Bronchial epithelial cell (primary cell): ENCODE results near the gene ANKRD34C. TPM values are rescaled to one million over a fixed set of nuclear protein-coding genes. Genes with fewer than 3 reads are reported as not detected.

Source experiments
- DNase-seq: peaks from one replicate; pipeline ENCODE4 v3.0.0-alpha.2; 2010; ENCODE audit warnings: low read depth
- FAIRE-seq: peaks from 2 replicates; lab custom pipeline; 2011; peaks lifted over from hg19 to GRCh38; lab: Jason Lieb, UNC
- H3K27me3 ChIP-seq: 2 replicates; pipeline ENCODE4 v1.5.1; 2011; ENCODE audit warnings: low read length; ENCODE audit not compliant: control insufficient read depth, insufficient read depth
- H3K36me3 ChIP-seq: 2 replicates; pipeline ENCODE4 v1.5.1; 2011; ENCODE audit warnings: low read length; ENCODE audit not compliant: control insufficient read depth, insufficient read depth
- H3K4me3 ChIP-seq: 2 replicates; pipeline ENCODE4 v1.5.1; 2011; ENCODE audit warnings: mild to moderate bottlenecking, low read depth, low read length, control low read depth
- CTCF ChIP-seq: IDR thresholded peaks from 2 replicates; pipeline ENCODE4 v1.5.1; 2011; ENCODE audit warnings: mild to moderate bottlenecking, moderate library complexity, low read length, control low read depth, inconsistent platforms; ENCODE audit not compliant: insufficient read depth, severe bottlenecking
- total RNA-seq: library from RNA; depleted of rRNA; stranded (reverse); fragments of >200 nt; gene quantifications from 2 replicates; pipeline ENCODE4 v1.2.1, GENCODE V29; 2014

The ANKRD34C gene
- total RNA-seq, 1 donor from 2014 or later, result not detected

DNA sequence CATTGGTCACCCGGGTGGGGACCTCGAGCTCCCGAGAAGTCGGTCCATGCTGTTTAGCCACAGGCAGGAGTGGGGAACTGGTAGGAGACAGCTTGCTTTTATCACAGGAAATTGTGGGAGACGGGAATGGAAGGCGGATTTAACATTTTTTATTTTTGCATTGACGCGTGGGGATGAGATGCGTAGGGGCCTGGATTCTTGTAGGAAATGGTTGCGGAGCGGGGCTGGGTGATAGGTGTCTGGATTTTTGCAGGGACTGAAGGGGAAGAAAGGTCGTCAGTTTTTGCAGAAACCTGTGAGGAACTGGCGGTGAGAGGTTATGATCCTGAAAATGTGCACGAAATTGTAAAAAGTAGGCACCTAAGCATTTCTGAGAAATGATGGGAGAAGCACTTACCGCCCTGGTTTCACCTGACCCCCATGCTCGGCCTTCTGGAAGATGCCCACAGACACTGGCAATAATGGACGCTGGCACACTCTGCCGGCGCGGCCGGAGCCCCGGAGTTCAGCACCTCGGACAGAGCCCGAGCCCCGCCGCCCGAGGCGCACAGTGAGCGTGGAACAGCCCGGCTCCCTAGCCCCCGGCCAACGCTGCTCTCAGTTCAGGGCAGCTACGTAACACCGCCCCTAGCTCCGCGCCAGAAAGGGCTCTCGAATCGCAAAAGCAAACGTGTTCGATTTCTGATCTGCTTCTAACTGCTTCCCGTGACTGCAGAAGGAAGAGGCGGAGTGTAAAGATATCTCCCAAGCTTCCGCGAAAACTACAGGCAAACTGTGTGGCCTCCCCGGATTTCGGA lies 928 bp downstream of the ANKRD34C start:
- no peak for TF ChIP-seq CTCF
- DNase-seq (no peak), FAIRE-seq (no peak)
- Histone ChIP-seq H3K36me3 (no peaks in the 10 kb centered on the region), H3K27me3 (peaks cover 12% of the 10 kb centered on the region), H3K4me3 (no peak overlapping the region)

DNA sequence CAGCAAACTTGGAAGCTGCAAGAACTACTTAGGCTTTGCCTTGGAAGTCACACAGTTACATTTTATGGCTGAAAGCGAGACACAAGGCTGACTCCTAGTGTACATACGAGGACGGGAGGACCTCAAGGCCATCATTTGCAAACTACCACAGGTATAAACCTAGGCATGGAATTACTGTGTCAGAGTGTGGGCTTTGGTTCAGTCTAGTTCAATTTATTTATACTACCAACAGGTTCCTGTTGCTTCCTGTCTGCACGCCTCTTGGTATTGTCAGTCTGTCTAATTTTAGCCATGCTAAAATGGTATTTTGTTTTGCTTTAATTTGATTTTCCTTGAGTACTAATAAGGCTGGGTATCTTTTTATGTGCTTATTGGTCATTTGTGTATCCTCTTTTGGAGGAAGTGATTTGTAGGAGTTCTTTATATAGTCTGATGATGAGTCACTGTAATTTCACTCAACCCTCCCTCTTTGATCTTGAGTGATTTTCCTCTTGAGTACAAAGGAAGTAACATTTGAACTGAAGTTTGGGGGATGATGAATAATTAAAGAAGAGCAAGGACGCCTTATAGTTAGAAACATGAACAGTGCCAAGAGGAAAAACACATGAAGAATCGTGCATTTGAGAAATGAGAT lies 8.2 kb downstream of the ANKRD34C start:
- H3K36me3 ChIP-seq, result no peaks in the 10 kb centered on the region
- TF ChIP-seq CTCF, result no peak
- peaks cover 2% of the 10 kb centered on the region for H3K27me3 ChIP-seq
- peak; percentile 52 for FAIRE-seq
- no peak overlapping the region for H3K4me3 ChIP-seq
- DNase-seq, result peak; percentile 23

GRCh38 chr15:79292011-79292410 lies 9.5 kb downstream of the ANKRD34C start:
- Histone ChIP-seq H3K27me3 (peaks cover 2% of the 10 kb centered on the region), H3K36me3 (no peaks in the 10 kb centered on the region), H3K4me3 (no peak overlapping the region)
- FAIRE-seq, result no peak
- DNase-seq, result no peak
- no peak for TF ChIP-seq CTCF

GRCh38 chr15:79294075-79294474 lies 11.6 kb downstream of the ANKRD34C start:
- no peak for TF ChIP-seq CTCF
- no peak for FAIRE-seq
- no peaks in the 10 kb centered on the region for H3K36me3 ChIP-seq
- no peak overlapping the region for H3K4me3 ChIP-seq
- H3K27me3 ChIP-seq, result no peaks in the 10 kb centered on the region
- DNase-seq, result no peak

DNA sequence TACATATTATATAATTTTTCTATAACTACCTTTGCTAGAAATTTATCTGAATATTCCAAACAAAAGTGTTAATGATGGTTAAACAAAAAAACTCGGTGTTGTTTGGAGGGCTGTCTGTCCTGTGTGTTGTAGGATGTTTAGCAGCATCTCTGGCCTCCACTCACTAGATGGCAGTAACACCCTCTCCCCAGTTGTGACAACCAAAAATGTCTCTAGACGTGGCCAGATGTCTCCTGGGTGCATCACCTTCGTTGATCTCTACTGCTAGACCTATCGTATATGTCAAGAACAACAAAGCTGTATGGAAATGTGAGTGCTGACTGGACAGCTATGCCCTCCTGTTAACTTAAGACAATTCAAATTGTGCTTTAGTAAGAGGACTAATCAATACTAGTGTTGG lies 14.1 kb downstream of the ANKRD34C start:
- Histone ChIP-seq H3K4me3 (no peak overlapping the region), H3K27me3 (no peaks in the 10 kb centered on the region), H3K36me3 (no peaks in the 10 kb centered on the region)
- DNase-seq (no peak), FAIRE-seq (no peak)
- peak; percentile 28 for TF ChIP-seq CTCF
